Measurements from ENCODE around the gene PRKAA2.
A peak's percentile ranks its signal among the peaks of the same experiment; 100 is the strongest.
"Not testable (repeated sequence)": the region's sequence is repeated elsewhere in the genome, so short reads cannot be mapped to it uniquely, and the experiment has no call there.

The PRKAA2 gene

DNA sequence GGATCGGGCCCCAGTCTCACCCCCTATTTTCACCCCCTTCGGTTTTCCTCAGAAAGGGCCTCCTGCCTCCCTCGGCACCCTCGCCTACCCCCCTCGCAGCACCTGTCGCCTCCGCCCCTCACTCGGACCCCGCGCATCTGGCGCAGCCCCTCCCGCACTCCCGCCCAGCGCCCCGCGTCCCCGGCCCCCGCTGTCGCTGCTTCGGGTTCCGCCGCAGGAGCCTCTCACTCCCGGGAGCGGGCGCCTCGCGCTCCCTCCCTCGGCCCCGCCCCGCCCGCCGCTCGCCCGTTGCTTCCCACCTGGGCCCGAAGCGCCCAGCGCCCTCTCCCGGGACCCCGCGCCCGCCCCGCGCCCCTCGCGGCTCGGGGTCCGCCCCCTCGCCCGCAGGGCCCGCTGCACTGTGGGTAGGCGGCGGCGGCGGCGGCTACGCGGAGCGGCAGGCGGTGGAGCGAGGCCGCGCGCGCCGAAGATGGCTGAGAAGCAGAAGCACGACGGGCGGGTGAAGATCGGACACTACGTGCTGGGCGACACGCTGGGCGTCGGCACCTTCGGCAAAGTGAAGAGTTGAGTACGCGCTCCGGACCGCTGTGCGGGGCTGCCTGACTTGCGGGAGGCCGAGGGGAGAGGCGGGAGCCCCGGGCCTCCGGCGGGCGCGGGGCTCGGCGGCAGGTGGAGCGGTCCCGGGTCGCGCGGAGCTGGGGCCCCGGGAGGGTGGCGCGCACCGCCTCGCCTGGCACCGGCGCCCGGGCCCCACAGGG is at the start of gene PRKAA2:
TSS of gene PRKAA2 (plus strand) at position 396 of the 758 bp plus-strand sequence. CDS start at position 470, 74 bp downstream.
- peak; percentile 13 for DNase-seq (ENCODE audit: low spot score)
- ChIA-PET CTCF (no interaction called here), POLR2A (ENCODE audit: low non-redundant PET) (no interaction called here)
- TF ChIP-seq, protein P1, sequence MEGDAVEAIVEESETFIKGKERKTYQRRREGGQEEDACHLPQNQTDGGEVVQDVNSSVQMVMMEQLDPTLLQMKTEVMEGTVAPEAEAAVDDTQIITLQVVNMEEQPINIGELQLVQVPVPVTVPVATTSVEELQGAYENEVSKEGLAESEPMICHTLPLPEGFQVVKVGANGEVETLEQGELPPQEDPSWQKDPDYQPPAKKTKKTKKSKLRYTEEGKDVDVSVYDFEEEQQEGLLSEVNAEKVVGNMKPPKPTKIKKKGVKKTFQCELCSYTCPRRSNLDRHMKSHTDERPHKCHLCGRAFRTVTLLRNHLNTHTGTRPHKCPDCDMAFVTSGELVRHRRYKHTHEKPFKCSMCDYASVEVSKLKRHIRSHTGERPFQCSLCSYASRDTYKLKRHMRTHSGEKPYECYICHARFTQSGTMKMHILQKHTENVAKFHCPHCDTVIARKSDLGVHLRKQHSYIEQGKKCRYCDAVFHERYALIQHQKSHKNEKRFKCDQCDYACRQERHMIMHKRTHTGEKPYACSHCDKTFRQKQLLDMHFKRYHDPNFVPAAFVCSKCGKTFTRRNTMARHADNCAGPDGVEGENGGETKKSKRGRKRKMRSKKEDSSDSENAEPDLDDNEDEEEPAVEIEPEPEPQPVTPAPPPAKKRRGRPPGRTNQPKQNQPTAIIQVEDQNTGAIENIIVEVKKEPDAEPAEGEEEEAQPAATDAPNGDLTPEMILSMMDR (conservative IDR thresholded peaks at IDR 0.05; ENCODE audit: low read depth): no peak
- H3K27ac ChIP-seq: no peak within 1 kb of the TSS

GRCh38 chr1:56595397-56596191 is 49.5 kb upstream of the PRKAA2 start:
- POLR2A ChIA-PET (ENCODE audit: low non-redundant PET); CTCF ChIA-PET; H3K27ac ChIP-seq; DNase-seq (ENCODE audit: low spot score): not testable (repeated sequence)

GRCh38 chr1:56610097-56610496 is 35.0 kb upstream of the PRKAA2 start:
- CTCF ChIA-PET; POLR2A ChIA-PET (ENCODE audit: low non-redundant PET); DNase-seq (ENCODE audit: low spot score); H3K27ac ChIP-seq: not testable (repeated sequence)

- H3K27ac ChIP-seq; POLR2A ChIA-PET (ENCODE audit: low non-redundant PET); CTCF ChIA-PET; DNase-seq (ENCODE audit: low spot score): not testable (repeated sequence)
Observed at GRCh38 chr1:56610770-56611169, 34.3 kb upstream of the PRKAA2 start.

DNA sequence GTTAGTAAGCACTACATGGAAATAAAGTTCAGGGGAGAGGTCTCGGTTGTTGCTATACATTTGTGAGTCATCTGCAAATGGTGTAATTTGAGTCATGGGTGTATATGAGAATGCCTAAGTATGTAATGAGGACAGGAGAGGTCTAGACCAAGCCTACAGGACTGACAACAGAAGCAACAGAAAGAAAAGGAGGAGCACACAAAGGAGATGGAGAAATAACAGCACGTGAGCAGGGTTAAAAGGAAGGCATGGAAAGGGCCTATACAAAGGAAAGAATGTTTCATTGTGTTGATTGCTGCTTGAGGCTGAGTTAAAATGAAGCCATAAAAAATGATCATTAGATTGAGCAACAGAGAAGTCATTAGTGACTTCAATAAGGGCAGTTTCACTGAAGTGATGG is 28.0 kb upstream of the PRKAA2 start:
- TF ChIP-seq, protein P1 (conservative IDR thresholded peaks at IDR 0.05; ENCODE audit: low read depth): no peak
- peak; percentile 36 for DNase-seq (ENCODE audit: low spot score)
- no peak overlapping the region for H3K27ac ChIP-seq
- ChIA-PET POLR2A (ENCODE audit: low non-redundant PET) (no interaction called here), CTCF (interaction anchor here (0.6 kb wide), 1 partner anchor 27 kb away, joined by 4 read pairs; no protein-coding TSS in a partner anchor)

DNA sequence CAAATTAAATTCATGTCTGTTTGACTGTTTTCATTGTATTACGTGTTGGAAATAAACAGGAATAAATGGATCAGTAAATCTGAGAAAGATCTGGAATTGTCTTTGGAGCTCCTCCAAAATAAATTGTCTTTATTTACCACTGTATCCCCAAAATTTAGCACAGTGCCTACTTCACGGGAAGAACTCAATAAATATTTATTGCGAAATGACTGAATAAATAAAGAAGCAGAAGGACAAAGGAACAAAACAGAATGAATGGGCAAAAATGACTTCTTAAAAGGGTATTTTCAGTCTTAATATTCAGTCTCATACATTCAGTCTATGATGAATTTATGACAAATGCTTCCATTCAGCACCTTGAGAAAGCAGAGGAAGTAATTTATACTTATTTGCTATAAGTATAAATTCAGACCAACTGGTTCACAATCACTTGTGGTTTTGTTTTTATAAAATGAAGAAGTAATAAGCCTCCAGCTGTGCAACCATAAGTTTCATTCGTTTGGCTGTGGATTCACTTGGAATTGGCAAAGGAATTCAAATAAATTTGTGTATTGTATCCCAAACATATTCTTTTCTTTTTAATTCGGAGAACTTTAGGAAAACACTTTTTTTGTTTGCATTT is 19.2 kb upstream of the PRKAA2 start:
- TF ChIP-seq, protein P1 (conservative IDR thresholded peaks at IDR 0.05; ENCODE audit: low read depth): no peak
- no peak for DNase-seq (ENCODE audit: low spot score)
- CTCF ChIA-PET: no interaction called here
- POLR2A ChIA-PET (ENCODE audit: low non-redundant PET): no interaction called here
- H3K27ac ChIP-seq: no peak overlapping the region

GRCh38 chr1:56626546-56626945 is 18.6 kb upstream of the PRKAA2 start:
- DNase-seq (ENCODE audit: low spot score): no peak
- POLR2A ChIA-PET (ENCODE audit: low non-redundant PET): no interaction called here
- H3K27ac ChIP-seq: no peak overlapping the region
- CTCF ChIA-PET: no interaction called here
- TF ChIP-seq, protein P1 (conservative IDR thresholded peaks at IDR 0.05; ENCODE audit: low read depth): no peak
